ENCODE data around the gene INVS.
"Not testable (repeated sequence)": the region's sequence is repeated elsewhere in the genome, so short reads cannot be mapped to it uniquely, and the experiment has no call there.

INVS gene

GRCh38 chr9:100125236-100125635 lies 26.2 kb downstream of the INVS start:
- DNase-seq: no peak

DNA sequence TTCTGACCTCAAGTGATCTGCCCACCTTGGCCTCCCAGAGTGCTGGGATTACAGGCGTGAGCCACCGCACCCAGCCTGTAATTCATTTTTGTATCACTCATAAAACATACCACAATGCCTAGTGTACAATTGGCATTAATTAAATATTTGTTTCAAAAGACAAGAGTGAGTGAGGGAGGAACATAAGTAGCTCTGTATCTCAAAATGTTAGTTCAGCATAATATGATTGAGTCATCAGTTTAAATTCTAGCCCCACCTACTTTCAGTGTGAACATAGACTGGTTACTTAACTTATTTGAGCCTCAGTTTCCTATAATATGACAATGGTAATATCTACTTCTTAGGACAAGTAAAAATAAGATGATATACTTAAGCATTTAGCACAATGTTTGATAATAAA lies 26.9 kb downstream of the INVS start:
- DNase-seq: no peak

DNA sequence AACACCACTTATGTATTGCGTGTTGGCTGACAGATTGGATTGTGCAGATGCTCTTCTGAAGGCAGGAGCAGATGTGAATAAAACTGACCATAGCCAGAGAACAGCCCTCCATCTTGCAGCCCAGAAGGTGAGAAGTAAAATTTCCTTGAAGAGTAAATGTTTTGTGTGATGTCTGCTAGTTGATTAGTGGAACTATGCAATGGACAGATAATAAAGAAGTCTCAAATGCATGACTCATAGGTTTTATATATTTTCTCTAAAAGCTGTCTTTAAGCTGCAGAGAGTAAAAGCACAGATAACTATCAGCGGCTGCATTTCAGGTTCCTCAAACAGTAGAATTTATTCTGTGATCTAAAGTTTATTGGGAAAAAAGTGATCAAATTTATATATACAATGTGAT lies 27.4 kb downstream of the INVS start:
- DNase-seq: no peak

- no peak for DNase-seq
Measured at GRCh38 chr9:100129772-100130171, 30.7 kb downstream of the INVS start.

DNA sequence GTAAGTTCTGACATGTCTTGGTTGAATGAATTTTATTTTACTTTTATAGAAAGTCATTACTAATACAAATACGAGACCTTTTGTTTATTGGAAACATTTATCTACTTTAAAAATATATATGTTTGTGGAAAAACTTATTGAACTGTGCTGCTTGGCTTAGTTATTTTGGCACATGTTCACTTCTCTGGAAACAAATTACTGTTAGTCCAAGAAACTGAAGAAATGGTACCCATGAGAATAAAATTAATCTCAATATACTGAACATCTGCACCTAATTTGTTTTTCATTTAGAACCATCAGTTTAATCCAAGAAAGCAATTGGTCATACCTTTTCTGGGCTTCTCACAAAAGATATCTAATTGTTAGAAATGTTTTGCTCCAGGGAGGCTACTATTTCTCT lies 32.2 kb downstream of the INVS start:
- DNase-seq: no peak

DNA sequence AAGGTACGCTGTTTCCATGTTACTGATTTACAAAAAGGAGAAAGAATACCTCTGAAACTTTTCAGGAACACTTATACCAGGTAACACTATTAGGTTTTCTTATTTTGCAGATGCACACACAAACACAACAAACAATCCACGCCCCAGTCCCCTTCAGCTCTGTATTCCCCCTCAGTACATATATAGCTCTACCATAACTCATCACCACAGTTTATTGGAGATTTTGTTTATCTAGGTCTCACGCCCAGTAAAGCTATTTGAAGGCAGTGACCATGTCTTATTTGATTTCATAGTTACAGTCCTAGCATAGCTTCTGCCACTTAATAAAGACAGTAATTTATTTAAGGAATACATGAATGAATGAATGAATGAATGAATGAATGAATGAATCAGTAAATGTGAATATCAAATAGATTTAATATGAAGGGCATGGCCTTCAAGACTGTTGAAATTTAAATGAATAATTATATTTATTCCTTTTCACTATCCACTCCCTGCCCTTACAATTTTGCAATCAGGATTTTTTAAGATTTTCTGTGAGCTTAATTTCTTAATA lies 32.9 kb downstream of the INVS start:
- no peak for DNase-seq

GRCh38 chr9:100134731-100135130 lies 35.7 kb downstream of the INVS start:
- no peak for DNase-seq

GRCh38 chr9:100136799-100137198 lies 37.8 kb downstream of the INVS start:
- not testable (repeated sequence) for DNase-seq

DNA sequence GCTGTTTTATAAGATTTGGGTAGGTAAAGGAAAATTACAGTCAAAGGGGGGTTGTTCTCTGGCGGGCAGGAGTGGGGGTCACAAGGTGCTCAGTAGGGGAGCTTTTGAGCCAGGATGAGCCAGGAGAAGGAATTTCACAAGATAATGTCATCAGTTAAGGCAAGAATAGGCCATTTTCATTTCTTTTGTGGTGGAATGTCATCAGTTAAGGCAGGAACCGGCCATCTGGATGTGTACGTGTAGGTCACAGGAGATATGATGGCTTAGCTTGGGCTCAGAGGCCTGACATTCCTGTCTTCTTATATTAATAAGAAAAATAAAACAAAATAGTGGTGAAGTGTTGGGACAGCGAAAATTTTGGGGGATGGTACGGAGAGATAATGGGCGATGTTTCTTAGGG lies 41.3 kb downstream of the INVS start:
- DNase-seq: not testable (repeated sequence)

GRCh38 chr9:100141862-100142261 lies 42.8 kb downstream of the INVS start:
- DNase-seq: not testable (repeated sequence)

- DNase-seq: not testable (repeated sequence)
Measured at GRCh38 chr9:100145167-100145934, 46.3 kb downstream of the INVS start.

DNA sequence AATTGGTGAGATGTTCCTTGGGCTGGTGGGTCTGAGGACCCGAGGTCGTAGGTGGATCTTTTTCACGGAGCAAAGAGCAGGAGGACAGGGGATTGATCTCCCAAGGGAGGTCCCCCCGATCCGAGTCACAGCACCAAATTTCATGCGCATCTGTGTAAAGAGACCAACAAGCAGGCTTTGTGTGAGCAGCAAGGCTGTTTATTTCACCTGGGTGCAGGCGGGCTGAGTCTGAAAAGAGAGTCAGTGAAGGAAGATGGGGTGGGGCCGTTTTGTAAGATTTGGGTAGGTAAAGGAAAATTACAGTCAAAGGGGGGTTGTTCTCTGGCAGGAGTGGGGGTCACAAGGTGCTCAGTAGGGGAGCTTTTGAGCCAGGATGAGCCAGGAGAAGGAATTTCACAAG lies 46.9 kb downstream of the INVS start:
- not testable (repeated sequence) for DNase-seq

DNA sequence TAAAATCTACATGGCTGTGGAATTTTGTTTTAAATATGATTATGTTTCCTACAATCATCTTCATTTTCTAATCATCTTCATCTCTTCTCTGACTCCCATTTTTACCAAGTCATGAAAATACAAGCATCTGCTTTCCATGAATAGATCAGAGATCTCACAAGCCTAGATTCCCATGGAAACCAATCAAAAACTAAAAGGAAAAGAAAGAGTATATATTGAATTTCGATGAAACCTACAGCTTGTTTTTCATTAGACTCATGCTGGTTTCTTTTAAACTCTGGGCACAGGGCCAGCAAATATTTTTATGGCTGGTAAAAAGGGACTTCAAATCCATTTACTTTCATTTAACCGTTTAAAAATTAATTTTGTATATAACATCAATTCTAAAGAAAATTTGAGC lies 51.2 kb downstream of the INVS start:
- DNase-seq: no peak

DNA sequence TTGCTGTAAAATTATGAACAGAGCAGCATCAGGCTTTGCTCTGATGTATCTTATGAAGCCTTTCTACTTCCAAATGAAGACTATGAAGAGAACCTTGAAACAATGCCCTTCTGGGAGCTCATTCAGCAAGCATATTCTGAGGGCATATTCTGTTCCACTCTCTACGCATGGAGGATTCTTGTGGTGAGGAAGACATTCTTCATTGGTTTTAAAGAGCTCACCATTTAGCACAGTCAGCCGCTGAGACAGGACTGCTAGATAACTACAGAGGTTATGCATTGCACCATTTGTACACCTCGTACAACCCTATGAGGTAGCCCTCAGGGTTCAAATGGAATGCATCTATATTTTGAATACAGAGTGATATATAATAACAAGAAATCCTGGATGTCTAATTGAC lies 61.0 kb downstream of the INVS start:
- no peak for DNase-seq

- no peak for DNase-seq
Measured at GRCh38 chr9:100167176-100167575, 68.1 kb downstream of the INVS start.

GRCh38 chr9:100167915-100168654 lies 69.0 kb downstream of the INVS start:
- no peak for DNase-seq

GRCh38 chr9:100170085-100170484 lies 71.0 kb downstream of the INVS start:
- DNase-seq: no peak

GRCh38 chr9:100170556-100170955 lies 71.5 kb downstream of the INVS start:
- DNase-seq: no peak

DNA sequence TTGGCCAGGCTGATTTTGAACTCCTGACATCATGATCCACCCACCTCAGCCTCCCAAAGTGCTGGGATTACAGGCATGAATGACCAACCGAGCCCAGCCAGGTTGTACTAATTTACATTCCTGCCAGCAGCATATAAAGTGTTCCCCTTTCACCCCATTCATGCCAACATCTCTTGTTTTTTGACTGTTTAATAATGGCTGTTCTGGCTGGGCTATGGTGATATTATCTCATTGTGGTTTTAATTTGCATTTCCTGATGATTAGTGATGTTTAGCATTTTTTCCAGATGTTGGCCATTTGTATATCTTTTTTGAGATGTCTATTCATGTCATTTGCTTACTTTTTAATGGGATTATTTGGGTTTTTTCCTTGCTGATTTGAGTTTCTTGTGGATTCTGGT lies 87.3 kb downstream of the INVS start:
- DNase-seq: no peak

GRCh38 chr9:100190339-100190738 lies 91.3 kb downstream of the INVS start:
- DNase-seq: no peak

GRCh38 chr9:100191264-100191663 lies 92.2 kb downstream of the INVS start:
- DNase-seq: no peak

DNA sequence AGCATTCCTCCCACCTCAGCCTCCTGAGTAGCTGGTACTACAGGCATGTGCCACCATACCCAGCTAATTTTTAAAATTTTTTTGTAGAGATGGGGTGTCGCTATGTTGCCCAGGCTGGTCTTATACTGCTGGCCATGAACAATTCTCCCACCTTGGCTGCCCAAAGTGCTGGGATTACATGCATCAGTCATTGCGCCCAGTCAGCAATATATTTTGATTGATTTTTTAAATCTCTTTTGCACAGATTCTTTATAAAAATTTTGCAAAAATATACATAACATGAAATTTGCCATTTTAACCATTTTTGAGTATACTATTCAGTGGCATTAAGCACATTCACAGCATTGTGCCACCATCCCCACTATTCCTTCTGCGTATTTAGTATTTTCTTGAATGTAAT lies 94.0 kb downstream of the INVS start:
- no peak for DNase-seq

- no peak for DNase-seq
Measured at GRCh38 chr9:100196215-100196614, 97.2 kb downstream of the INVS start.

GRCh38 chr9:100196828-100197227 lies 97.8 kb downstream of the INVS start:
- no peak for DNase-seq
